GM19035 (cell line): ENCODE results near the gene NXF3.
"Not testable (repeated sequence)": the region's sequence is repeated elsewhere in the genome, so short reads cannot be mapped to it uniquely, and the experiment has no call there.

Source experiments
- ATAC-seq: cut with Tn5 transposase; IDR thresholded peaks from one replicate; pipeline ENCODE4 v1.9.1; 2021; ENCODE audit not compliant: unreplicated experiment

NXF3 gene, protein sequence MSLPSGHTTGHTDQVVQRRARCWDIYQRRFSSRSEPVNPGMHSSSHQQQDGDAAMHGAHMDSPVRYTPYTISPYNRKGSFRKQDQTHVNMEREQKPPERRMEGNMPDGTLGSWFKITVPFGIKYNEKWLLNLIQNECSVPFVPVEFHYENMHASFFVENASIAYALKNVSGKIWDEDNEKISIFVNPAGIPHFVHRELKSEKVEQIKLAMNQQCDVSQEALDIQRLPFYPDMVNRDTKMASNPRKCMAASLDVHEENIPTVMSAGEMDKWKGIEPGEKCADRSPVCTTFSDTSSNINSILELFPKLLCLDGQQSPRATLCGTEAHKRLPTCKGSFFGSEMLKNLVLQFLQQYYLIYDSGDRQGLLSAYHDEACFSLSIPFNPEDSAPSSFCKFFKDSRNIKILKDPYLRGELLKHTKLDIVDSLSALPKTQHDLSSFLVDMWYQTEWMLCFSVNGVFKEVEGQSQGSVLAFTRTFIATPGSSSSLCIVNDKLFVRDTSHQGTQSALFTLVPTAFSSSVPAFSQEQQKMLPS

DNA sequence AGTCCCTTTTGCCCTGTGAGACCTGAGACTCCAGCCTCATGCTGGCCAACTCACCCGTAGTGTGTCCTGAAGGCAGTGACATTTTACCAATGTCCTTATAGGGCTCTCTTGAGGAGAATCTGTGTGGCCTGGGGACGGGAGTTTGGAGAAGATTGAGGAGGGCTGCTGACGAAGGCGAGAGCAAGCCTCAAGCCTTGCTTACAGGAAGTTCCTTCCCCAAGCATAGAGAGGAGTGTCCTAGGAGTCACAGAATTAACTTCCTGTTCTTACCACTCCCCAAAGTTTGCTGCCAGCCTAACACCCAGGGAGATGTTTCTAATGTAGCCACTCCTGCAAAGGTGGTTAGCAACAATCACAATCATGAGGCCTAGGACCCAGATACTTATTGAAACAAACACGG lies at the start of gene NXF3:
Gene NXF3 (minus strand): TSS at position 202 of the 400 bp plus-strand sequence. CDS start 120 bp downstream, at position 82.
- no peak for ATAC-seq

- ATAC-seq: not testable (repeated sequence)
Measured at GRCh38 chrX:103136528-103136927, 43.6 kb upstream of the NXF3 start.

GRCh38 chrX:103124284-103124683 lies 31.3 kb upstream of the NXF3 start:
- ATAC-seq: no peak

GRCh38 chrX:103120748-103121147 lies 27.8 kb upstream of the NXF3 start:
- ATAC-seq: no peak

DNA sequence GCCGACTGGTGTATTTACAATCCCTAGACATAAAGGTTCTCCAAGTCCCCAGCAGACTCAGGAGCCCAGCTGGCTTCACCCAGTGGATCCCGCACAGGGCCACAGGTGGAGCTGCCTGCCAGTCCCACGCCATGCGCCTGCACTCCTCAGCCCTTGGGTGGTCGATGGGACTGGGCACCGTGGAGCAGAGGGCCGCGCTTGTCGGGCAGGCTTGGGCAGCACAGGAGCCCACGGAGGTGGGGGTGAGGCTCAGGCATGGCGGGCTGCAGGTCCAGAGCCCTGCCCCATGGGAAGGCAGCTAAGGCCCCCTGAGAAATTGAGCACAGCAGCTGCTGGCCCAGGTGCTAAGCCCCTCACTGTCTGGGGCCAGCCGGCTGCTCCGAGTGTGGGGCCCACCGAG lies 24.0 kb upstream of the NXF3 start:
- ATAC-seq: not testable (repeated sequence)

GRCh38 chrX:103109497-103109896 lies 16.6 kb upstream of the NXF3 start:
- not testable (repeated sequence) for ATAC-seq

DNA sequence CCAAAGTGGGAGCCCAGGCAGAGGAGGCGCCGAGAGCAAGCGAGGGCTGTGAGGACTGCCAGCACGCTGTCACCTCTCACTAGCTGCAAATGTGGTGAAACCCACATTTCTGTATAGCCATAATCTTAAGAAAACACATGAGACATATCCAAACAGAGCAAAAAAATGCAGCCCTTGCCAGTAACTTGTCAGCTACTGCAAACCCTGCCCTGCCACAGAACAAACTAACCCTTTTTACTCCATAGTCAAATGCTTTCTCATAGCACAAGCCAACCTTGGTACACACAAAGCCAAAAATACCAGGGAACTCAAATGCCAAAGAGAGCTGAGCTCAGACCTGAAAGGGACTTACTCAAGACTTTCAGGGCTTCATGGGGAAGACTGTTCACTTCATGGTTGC lies 14.9 kb upstream of the NXF3 start:
- ATAC-seq: no peak

- ATAC-seq: not testable (repeated sequence)
Measured at GRCh38 chrX:103107227-103107737, 14.3 kb upstream of the NXF3 start.

DNA sequence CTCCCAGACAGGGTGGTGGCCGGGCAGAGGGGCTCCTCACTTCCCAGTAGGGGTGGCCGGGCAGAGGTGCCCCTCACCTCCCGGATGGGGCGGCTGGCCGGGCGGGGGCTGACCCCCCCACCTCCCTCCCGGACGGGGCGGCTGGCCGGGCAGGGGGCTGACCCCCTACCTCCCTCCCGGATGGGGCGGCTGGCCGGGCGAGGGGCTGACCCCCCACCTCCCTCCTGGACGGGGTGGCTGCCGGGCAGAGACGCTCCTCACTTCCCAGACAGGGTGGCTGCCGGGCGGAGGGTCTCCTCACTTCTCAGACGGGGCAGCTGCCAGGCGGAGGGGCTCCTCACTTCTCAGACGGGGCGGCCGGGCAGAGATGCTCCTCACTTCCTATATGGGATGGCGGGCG lies 11.4 kb upstream of the NXF3 start:
- ATAC-seq: not testable (repeated sequence)

GRCh38 chrX:103103866-103104265 lies 10.9 kb upstream of the NXF3 start:
- not testable (repeated sequence) for ATAC-seq

DNA sequence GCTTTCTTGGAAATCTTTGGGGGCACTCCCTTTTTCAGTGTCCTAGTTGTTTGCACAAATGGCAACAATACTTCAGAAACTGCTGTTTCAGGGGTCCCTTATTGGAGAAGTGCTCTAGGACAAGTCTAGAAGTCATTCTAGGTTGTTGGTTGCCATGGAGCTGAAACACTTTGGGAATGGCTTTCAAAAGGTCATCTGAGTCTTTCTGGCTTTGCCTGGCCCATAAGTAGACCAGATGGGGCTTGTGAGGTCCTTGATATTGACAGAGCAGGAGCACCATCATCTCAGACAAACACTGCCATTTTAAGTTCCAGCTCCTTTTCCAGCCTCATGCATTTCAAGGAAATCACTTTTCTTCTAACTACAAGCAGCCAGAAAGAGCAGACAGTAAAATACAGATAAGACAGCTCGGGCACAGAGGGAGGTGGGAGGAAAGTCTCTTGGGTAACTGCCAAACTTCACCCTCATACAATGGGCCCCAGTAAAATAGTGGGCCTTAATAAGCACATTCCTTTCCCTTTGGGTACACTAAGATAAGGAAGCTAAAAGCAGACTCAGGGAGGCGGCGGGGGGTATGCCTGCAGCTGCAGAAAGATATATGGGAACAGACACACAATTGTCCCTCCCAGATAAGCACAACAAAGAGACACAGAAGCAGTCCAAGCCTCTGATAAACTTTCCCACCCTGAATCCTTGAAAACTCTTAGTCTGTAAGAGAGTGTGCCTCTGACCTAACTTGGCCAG lies 8.5 kb upstream of the NXF3 start:
- ATAC-seq: no peak

DNA sequence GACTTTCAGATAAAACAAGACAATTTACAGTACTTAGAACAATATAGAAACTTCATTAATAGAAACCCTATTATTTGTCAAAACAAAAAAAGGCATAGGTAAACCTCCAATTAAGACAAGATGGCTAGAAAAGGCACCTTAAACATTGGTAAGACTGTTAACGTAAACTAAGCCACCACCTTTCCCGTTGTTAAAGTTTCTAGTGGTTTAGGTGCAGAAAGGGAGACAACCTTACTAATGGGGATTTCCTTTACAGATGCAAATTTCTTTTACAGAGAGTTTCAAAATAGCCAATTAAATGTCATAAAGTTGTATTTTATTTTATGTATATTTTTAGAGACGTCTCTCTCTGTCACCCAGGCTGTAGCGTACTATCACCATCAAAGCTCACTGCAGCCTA lies 7.5 kb upstream of the NXF3 start:
- no peak for ATAC-seq

GRCh38 chrX:103099691-103100090 lies 6.7 kb upstream of the NXF3 start:
- no peak for ATAC-seq

- ATAC-seq: no peak
Measured at GRCh38 chrX:103098488-103098887, 5.5 kb upstream of the NXF3 start.

DNA sequence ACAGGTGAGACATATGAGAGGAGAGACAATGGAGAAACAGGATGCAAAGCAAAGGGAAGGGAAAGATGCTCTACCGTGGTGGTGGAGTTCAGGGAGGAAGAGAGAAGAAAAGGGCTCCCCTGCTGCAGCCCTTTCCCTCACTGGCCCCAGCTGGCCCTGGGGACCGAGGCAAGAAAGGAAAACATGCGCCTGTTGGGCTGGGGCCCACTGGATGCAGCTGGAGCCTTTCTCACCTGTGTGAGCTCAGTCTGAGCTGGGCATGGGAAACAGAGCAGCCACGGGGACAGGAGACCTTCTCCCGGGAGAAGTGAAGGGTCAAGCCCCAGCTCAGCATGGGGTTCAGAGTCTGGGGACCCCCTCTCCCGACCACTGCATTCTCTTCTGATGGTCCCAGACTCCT lies 11.9 kb downstream of the NXF3 start:
- ATAC-seq: no peak

GRCh38 chrX:103073467-103073866 lies 19.5 kb downstream of the NXF3 start:
- no peak for ATAC-seq

- no peak for ATAC-seq
Measured at GRCh38 chrX:103066606-103067005, 26.3 kb downstream of the NXF3 start.

DNA sequence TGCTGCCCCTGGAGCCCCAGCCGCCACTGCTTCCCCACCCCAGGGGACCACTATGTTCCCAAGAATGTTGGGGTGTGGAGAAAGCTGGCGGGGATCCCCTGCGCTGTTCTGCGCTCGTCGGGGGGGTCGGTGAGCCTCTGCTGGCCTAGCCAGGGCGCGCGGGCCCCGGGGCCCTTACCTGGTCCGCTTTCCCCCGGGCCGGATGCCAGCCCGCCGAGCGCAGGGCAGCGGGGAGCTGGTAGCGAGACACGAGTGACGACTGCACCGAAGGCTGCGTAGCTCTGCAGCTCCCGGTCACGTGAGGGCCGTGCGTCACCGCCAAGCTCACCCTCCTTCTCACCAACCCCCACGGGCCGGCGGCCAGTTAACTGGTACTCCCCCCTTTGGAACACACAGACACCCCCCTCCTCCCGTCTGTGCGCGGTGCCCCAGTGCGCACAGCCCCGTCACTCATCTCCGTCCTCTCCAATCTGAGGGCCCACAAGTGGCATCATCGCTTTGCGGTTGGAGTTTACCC lies 29.0 kb downstream of the NXF3 start, which contains the start of gene BEX1:
Gene BEX1 (minus strand): TSS at position 254 of the 517 bp plus-strand sequence. CDS start 897 bp downstream, outside the sequence.
- no peak for ATAC-seq

GRCh38 chrX:103063191-103063845 lies 29.6 kb downstream of the NXF3 start:
- no peak for ATAC-seq

DNA sequence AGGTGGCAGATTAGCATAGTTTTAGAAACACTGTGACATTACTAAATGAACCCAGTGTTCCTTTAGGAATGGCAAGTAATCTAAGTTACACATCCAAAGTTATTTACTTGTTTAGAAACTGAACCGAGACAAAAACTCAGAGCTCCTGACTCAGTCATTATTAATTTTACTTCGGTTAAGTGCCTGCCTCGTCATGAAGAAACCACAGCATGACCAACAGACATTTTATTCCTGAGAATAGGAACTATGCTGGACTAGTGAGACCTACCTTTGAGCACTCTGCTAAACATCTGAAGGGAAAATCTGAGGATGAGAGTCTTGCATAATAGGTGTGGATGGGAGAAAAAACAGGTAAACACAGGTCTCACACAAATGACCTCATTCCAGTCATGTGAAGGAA lies 31.5 kb downstream of the NXF3 start:
- no peak for ATAC-seq

- ATAC-seq: no peak
Measured at GRCh38 chrX:103056902-103057301, 36.0 kb downstream of the NXF3 start.
